Measurements from ENCODE around the gene DAAM1. TPM values are rescaled to one million over a fixed set of nuclear protein-coding genes. Genes with fewer than 3 reads are reported as not detected.

The DAAM1 gene
- total RNA-seq, 1 donor from 2014 or later, result 42.0 TPM

GRCh38 chr14:59407246-59408010, 219.0 kb downstream of the DAAM1 start:
- DNase-seq (ENCODE audit: extremely low spot score in 2 of 2), result no peak

GRCh38 chr14:59415836-59416602, 227.6 kb downstream of the DAAM1 start:
- H3K9me3 ChIP-seq, result no peaks in the 10 kb centered on the region
- H3K36me3 ChIP-seq, result no peaks in the 10 kb centered on the region
- intact Hi-C loops (cut with DNase I), result no loop called here
- H3K27me3 ChIP-seq, result no peaks in the 10 kb centered on the region
- H3K27ac ChIP-seq, result no peak overlapping the region
- no peak overlapping the region for H3K4me3 ChIP-seq
- H3K4me1 ChIP-seq, result no peaks in the 10 kb centered on the region
- no peak for DNase-seq (ENCODE audit: extremely low spot score in 2 of 2)
- TF ChIP-seq POLR2AphosphoS5 (IDR thresholded peaks at IDR 0.05; ENCODE audit: insufficient read depth in 1 of 2, low read depth in 1 of 2), result no peak
- TF ChIP-seq POLR2A (IDR thresholded peaks at IDR 0.05), result no peak
- TF ChIP-seq, protein P1, sequence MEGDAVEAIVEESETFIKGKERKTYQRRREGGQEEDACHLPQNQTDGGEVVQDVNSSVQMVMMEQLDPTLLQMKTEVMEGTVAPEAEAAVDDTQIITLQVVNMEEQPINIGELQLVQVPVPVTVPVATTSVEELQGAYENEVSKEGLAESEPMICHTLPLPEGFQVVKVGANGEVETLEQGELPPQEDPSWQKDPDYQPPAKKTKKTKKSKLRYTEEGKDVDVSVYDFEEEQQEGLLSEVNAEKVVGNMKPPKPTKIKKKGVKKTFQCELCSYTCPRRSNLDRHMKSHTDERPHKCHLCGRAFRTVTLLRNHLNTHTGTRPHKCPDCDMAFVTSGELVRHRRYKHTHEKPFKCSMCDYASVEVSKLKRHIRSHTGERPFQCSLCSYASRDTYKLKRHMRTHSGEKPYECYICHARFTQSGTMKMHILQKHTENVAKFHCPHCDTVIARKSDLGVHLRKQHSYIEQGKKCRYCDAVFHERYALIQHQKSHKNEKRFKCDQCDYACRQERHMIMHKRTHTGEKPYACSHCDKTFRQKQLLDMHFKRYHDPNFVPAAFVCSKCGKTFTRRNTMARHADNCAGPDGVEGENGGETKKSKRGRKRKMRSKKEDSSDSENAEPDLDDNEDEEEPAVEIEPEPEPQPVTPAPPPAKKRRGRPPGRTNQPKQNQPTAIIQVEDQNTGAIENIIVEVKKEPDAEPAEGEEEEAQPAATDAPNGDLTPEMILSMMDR (IDR thresholded peaks at IDR 0.05), result no peak

More at GRCh38 chr14:59407246-59408010, 219.0 kb downstream of the DAAM1 start:
- H3K36me3 ChIP-seq, result no peaks in the 10 kb centered on the region
- peak overlapping the region; percentile 68 for H3K27ac ChIP-seq
- no peaks in the 10 kb centered on the region for H3K27me3 ChIP-seq
- TF ChIP-seq, protein P1 (IDR thresholded peaks at IDR 0.05), result no peak
- TF ChIP-seq POLR2AphosphoS5 (IDR thresholded peaks at IDR 0.05; ENCODE audit: insufficient read depth in 1 of 2, low read depth in 1 of 2), result peak in 1 of 2 donors; percentile 7
- peaks cover 15% of the 10 kb centered on the region for H3K4me1 ChIP-seq
- no peak overlapping the region for H3K4me3 ChIP-seq
- intact Hi-C loops (cut with DNase I), result loop anchor here (10.0 kb wide), 1 partner anchor 73 kb away; no protein-coding TSS in a partner anchor
- no peaks in the 10 kb centered on the region for H3K9me3 ChIP-seq

- Histone ChIP-seq H3K27me3 (no peaks in the 10 kb centered on the region), H3K4me1 (no peaks in the 10 kb centered on the region), H3K36me3 (no peaks in the 10 kb centered on the region), H3K9me3 (no peaks in the 10 kb centered on the region), H3K4me3 (no peak overlapping the region), H3K27ac (no peak overlapping the region)
- intact Hi-C loops (cut with DNase I), result no loop called here
- TF ChIP-seq, protein P1 (IDR thresholded peaks at IDR 0.05), result no peak
- TF ChIP-seq POLR2AphosphoS5 (IDR thresholded peaks at IDR 0.05; ENCODE audit: insufficient read depth in 1 of 2, low read depth in 1 of 2) (no peak), POLR2A (IDR thresholded peaks at IDR 0.05) (no peak)
- DNase-seq (ENCODE audit: extremely low spot score in 2 of 2), result no peak
Measured at GRCh38 chr14:59417311-59417710, 228.8 kb downstream of the DAAM1 start.

- H3K4me3 ChIP-seq, result no peak overlapping the region
- no peaks in the 10 kb centered on the region for H3K9me3 ChIP-seq
- H3K27me3 ChIP-seq, result no peaks in the 10 kb centered on the region
- intact Hi-C loops (cut with DNase I), result no loop called here
- H3K36me3 ChIP-seq, result no peaks in the 10 kb centered on the region
- DNase-seq (ENCODE audit: extremely low spot score in 2 of 2), result no peak
- TF ChIP-seq, protein P1 (IDR thresholded peaks at IDR 0.05), result no peak
- TF ChIP-seq POLR2A (IDR thresholded peaks at IDR 0.05), result no peak
- no peak for TF ChIP-seq POLR2AphosphoS5 (IDR thresholded peaks at IDR 0.05; ENCODE audit: insufficient read depth in 1 of 2, low read depth in 1 of 2)
- peaks cover 6% of the 10 kb centered on the region for H3K4me1 ChIP-seq
- H3K27ac ChIP-seq, result no peak overlapping the region
Measured at GRCh38 chr14:59419303-59419702, 230.8 kb downstream of the DAAM1 start.
